HepG2 (cell line): Measurements from ENCODE around the gene TBC1D5. TPM values are rescaled to one million over a fixed set of nuclear protein-coding genes. Genes with fewer than 3 reads are reported as not detected.

Experiments
- ASH2L ChIP-seq: fragments of 300-600, 200-600 bp; sonication (generic); IDR thresholded peaks from 2 replicates; pipeline ENCODE4 v1.7.0; 2017; ENCODE audit warnings: low read depth, mild to moderate bottlenecking, moderate library complexity, mixed read lengths, low read length; ENCODE audit not compliant: insufficient read length
- CC2D1A ChIP-seq: sonication (generic); formaldehyde crosslinking; IDR thresholded peaks from 2 replicates; pipeline ENCODE4 v1.8.1; 2023; ENCODE audit warnings: mild to moderate bottlenecking, missing genetic modification reagents
- ETV5 ChIP-seq: IDR thresholded peaks from 2 replicates; pipeline ENCODE4 v1.6.1; 2018; ENCODE audit warnings: missing biosample characterization, missing genetic modification reagents, inconsistent platforms, borderline replicate concordance
- GRHL1 ChIP-seq: sonication (generic); formaldehyde crosslinking; conservative IDR thresholded peaks from 2 replicates; pipeline ENCODE4 v1.8.0; 2022; ENCODE audit warnings: missing genetic modification reagents
- ISL2 ChIP-seq: sonication (generic); formaldehyde crosslinking; IDR thresholded peaks from 2 replicates; pipeline ENCODE4 v1.5.0; 2020; ENCODE audit warnings: missing genetic modification reagents
- MAF1 ChIP-seq: sonication (generic); formaldehyde crosslinking; IDR thresholded peaks from 2 replicates; pipeline ENCODE4 v1.5.0; 2020; ENCODE audit warnings: missing genetic modification reagents, borderline replicate concordance
- NFKBIZ ChIP-seq: IDR thresholded peaks from 2 replicates; pipeline ENCODE4 v1.6.1; 2018; ENCODE audit warnings: missing genetic modification reagents, missing compliant biosample characterization
- NR2C2 ChIP-seq: sonication (generic); formaldehyde crosslinking; IDR thresholded peaks from 2 replicates; pipeline ENCODE4 v1.4.0; 2020; ENCODE audit warnings: missing genetic modification reagents, mild to moderate bottlenecking, moderate library complexity, borderline replicate concordance
- PBX3 ChIP-seq: sonication (generic); formaldehyde crosslinking; IDR thresholded peaks from 2 replicates; pipeline ENCODE4 v1.8.1; 2023; ENCODE audit warnings: missing genetic modification reagents, inconsistent platforms, borderline replicate concordance
- SMARCC2 ChIP-seq: fragments of 450-650 bp; IDR thresholded peaks from 2 replicates; pipeline ENCODE4 v1.6.1; 2017; ENCODE audit warnings: antibody characterized with exemption, mild to moderate bottlenecking
- SUZ12 ChIP-seq: fragments of 150-350 bp; IDR thresholded peaks from 2 replicates; pipeline ENCODE4 v1.6.1; 2014; ENCODE audit warnings: low read depth, low read length
- TCF7L2 ChIP-seq: IDR thresholded peaks from 2 replicates; pipeline ENCODE4 v1.6.1; 2011; ENCODE audit warnings: mild to moderate bottlenecking, low read depth, low read length, moderate library complexity
- TIGD3 ChIP-seq: sonication (generic); formaldehyde crosslinking; IDR thresholded peaks from 2 replicates; pipeline ENCODE4 v1.5.1; 2020; ENCODE audit warnings: mild to moderate bottlenecking, missing genetic modification reagents, borderline replicate concordance
- U2AF1 ChIP-seq: fragments of 200-400 bp; formaldehyde crosslinking; optimal IDR thresholded peaks from 2 replicates; pipeline ENCODE3; 2017; ENCODE audit warnings: mild to moderate bottlenecking, low read depth, low read length
- ZFP1 ChIP-seq: IDR thresholded peaks from 2 replicates; pipeline ENCODE4 v1.6.1; 2016
- ZNF224 ChIP-seq: sonication (generic); formaldehyde crosslinking; IDR thresholded peaks from 2 replicates; pipeline ENCODE4 v1.5.0; 2020; ENCODE audit warnings: mild to moderate bottlenecking, missing genetic modification reagents
- ZNF749 ChIP-seq: sonication (generic); formaldehyde crosslinking; IDR thresholded peaks from 2 replicates; pipeline ENCODE4 v1.8.0; 2022; ENCODE audit warnings: mild to moderate bottlenecking, missing genetic modification reagents, moderate library complexity, borderline replicate concordance
- ZNF891 ChIP-seq: sonication (generic); formaldehyde crosslinking; IDR thresholded peaks from 2 replicates; pipeline ENCODE4 v1.5.0; 2020; ENCODE audit warnings: mild to moderate bottlenecking, missing genetic modification reagents
- ZSCAN31 ChIP-seq: sonication (generic); formaldehyde crosslinking; IDR thresholded peaks from 2 replicates; pipeline ENCODE4 v1.5.0; 2020; ENCODE audit warnings: low read depth, mild to moderate bottlenecking, missing genetic modification reagents
- polyA plus RNA-seq, 8 experiments: library from polyadenylated mRNA; depleted of rRNA in 3 of 8; stranded (reverse) in 7 of 8; unstranded in 1 of 8; fragments of >200 nt; fragmentation: Illumina TruSeq in 4 of 8; extraction: Trizol in 4 of 8; gene quantifications; 2 replicates each; pipeline versions ENCODE4 v1.2.1 to v1.2.3, GENCODE V29; 2011 to 2016; ENCODE audit warnings: low read depth in 4 of 8, missing spikeins in 1 of 8, mixed read lengths in 1 of 8; ENCODE audit not compliant: insufficient read depth in 1 of 8
- total RNA-seq, 5 experiments: library from RNA; depleted of rRNA; stranded (reverse); fragments of >200 nt; fragmentation: Illumina TruSeq; extraction: Trizol; gene quantifications; 2 replicates each; pipeline ENCODE4 v1.2.3, GENCODE V29; 2016; ENCODE audit warnings: low read depth in 1 of 5
- TF ChIP-seq, protein P1 (sequence below): sonication (generic); formaldehyde crosslinking; IDR thresholded peaks from 2 replicates; pipeline ENCODE4 v1.4.0; 2020; ENCODE audit warnings: missing genetic modification reagents

TBC1D5 gene
- total and polyA plus RNA-seq, 2 of the 13 experiments (the other 11 are each of a cell fraction or from before 2014, with no cell fraction given) = 19.2 to 33.3 TPM

GRCh38 chr3:17742102-17742879 lies at the start of gene TBC1D5 (continued):
- TF ChIP-seq, protein P1, sequence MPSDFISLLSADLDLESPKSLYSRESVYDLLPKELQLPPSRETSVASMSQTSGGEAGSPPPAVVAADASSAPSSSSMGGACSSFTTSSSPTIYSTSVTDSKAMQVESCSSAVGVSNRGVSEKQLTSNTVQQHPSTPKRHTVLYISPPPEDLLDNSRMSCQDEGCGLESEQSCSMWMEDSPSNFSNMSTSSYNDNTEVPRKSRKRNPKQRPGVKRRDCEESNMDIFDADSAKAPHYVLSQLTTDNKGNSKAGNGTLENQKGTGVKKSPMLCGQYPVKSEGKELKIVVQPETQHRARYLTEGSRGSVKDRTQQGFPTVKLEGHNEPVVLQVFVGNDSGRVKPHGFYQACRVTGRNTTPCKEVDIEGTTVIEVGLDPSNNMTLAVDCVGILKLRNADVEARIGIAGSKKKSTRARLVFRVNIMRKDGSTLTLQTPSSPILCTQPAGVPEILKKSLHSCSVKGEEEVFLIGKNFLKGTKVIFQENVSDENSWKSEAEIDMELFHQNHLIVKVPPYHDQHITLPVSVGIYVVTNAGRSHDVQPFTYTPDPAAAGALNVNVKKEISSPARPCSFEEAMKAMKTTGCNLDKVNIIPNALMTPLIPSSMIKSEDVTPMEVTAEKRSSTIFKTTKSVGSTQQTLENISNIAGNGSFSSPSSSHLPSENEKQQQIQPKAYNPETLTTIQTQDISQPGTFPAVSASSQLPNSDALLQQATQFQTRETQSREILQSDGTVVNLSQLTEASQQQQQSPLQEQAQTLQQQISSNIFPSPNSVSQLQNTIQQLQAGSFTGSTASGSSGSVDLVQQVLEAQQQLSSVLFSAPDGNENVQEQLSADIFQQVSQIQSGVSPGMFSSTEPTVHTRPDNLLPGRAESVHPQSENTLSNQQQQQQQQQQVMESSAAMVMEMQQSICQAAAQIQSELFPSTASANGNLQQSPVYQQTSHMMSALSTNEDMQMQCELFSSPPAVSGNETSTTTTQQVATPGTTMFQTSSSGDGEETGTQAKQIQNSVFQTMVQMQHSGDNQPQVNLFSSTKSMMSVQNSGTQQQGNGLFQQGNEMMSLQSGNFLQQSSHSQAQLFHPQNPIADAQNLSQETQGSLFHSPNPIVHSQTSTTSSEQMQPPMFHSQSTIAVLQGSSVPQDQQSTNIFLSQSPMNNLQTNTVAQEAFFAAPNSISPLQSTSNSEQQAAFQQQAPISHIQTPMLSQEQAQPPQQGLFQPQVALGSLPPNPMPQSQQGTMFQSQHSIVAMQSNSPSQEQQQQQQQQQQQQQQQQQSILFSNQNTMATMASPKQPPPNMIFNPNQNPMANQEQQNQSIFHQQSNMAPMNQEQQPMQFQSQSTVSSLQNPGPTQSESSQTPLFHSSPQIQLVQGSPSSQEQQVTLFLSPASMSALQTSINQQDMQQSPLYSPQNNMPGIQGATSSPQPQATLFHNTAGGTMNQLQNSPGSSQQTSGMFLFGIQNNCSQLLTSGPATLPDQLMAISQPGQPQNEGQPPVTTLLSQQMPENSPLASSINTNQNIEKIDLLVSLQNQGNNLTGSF (CRISPR knock-in tag) = peak; percentile 43; the same call in 1 of the 2 replicates
- peak; percentile 83 for TF ChIP-seq ASH2L
- TF ChIP-seq ZNF224 (CRISPR knock-in tag) = no peak
- peak; percentile 54 for TF ChIP-seq U2AF1
- 0 out of 2 replicates have a peak, but pooled peaks have one; percentile 4 for TF ChIP-seq ETV5 (CRISPR knock-in tag)
- no peak; the same call in 1 of the 2 replicates for TF ChIP-seq ZNF891 (CRISPR knock-in tag)
- TF ChIP-seq ZNF749 (CRISPR knock-in tag) = no peak; the same call in 1 of the 2 replicates
- TF ChIP-seq TCF7L2 = no peak
- TF ChIP-seq ISL2 (CRISPR knock-in tag) = peak; percentile 51
- peak; percentile 42; the same call in 1 of the 2 replicates for TF ChIP-seq NR2C2 (CRISPR knock-in tag)
- no peak for TF ChIP-seq SMARCC2
- TF ChIP-seq ZFP1 (CRISPR knock-in tag) = no peak
- TF ChIP-seq TIGD3 = no peak
- TF ChIP-seq GRHL1 (CRISPR knock-in tag) = no peak
- peak; percentile 70 for TF ChIP-seq ZSCAN31
- no peak for TF ChIP-seq MAF1 (CRISPR knock-in tag)
- TF ChIP-seq PBX3 (CRISPR knock-in tag) = 0 out of 2 replicates have a peak, but pooled peaks have one; percentile 24
- TF ChIP-seq SUZ12 = no peak
- no peak for TF ChIP-seq CC2D1A (CRISPR knock-in tag)
- no peak for TF ChIP-seq NFKBIZ (CRISPR knock-in tag)
